Measurements from ENCODE around the gene DENND1A.
"Not testable (repeated sequence)": the region's sequence is repeated elsewhere in the genome, so short reads cannot be mapped to it uniquely, and the experiment has no call there.

Gene DENND1A

GRCh38 chr9:123914517-123915196 lies 15.3 kb downstream of the DENND1A start:
- DNase-seq, result no peak

- DNase-seq, result no peak
Observed at GRCh38 chr9:123912167-123912897, 17.6 kb downstream of the DENND1A start.

- no peak for DNase-seq
Observed at GRCh38 chr9:123911024-123911423, 18.9 kb downstream of the DENND1A start.

- not testable (repeated sequence) for DNase-seq
Observed at GRCh38 chr9:123909192-123909591, 20.7 kb downstream of the DENND1A start.

- DNase-seq, result not testable (repeated sequence)
Observed at GRCh38 chr9:123903550-123903949, 26.4 kb downstream of the DENND1A start.

DNA sequence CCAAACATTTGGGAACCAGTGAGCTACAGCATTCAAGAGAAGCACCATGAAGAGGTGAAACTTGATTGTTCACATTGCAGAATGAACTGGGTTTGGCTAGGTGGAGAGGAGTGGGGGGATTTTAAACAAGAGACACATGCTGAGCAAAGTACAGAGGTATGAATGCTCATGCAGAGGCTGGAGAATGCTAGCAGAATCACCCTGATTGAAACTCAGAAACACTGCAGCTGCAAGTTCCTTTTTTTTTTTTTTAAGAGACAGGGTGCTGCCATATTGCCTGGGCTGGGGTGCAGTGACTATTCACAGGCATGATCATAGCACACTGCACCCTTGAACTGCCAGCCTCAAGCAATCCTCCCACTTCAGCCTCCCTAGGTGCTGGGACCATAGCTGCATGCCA lies 35.1 kb downstream of the DENND1A start:
- DNase-seq, result no peak

DNA sequence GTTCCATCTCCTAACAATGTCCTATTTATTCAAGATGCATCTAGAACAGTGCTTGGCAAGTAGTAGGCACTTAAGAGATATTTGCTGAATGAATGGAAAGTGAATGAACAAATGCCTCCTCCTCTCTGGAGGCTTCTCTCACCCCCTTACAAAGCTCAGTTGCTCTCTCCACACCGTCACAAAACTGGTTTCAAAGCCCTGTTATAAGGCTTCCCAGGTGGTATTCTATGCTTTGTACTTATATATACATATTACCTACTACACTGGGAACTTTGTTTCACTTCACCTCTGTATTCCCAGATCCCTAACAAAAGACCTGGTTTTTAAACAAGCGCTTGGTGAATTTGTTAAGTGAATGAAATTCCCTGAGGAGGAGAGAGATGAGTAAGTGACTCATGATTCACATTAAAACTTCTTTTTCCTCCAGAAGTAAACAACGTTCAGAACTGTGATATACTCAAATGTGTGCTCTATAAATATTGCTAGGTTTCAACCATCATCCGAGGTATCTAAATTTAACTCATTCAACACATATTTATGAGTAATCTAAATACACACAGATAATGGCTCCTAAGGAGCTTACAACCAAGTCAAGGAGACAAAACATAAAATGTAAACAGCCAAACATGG lies 36.0 kb downstream of the DENND1A start:
- DNase-seq, result no peak

DNA sequence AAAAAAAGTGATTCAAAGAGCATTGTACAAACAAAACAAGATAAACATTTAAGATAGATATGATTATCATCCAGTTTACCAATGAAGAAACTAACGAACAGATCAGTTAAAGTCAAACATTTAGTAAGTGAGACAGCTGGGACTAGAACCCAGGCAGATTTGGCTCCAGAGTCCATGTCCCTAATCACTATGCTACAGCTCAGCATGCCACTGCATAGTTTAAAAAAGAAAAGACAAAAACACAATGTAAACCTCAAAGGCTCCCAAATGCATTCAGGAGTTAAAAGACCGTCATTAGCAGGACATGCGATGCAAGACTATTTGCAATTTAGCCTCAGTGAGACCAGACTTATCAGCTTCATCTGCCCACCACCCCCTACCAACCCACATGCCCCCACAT lies 36.8 kb downstream of the DENND1A start:
- DNase-seq, result no peak

GRCh38 chr9:123887837-123888236 lies 42.1 kb downstream of the DENND1A start:
- no peak for DNase-seq

DNA sequence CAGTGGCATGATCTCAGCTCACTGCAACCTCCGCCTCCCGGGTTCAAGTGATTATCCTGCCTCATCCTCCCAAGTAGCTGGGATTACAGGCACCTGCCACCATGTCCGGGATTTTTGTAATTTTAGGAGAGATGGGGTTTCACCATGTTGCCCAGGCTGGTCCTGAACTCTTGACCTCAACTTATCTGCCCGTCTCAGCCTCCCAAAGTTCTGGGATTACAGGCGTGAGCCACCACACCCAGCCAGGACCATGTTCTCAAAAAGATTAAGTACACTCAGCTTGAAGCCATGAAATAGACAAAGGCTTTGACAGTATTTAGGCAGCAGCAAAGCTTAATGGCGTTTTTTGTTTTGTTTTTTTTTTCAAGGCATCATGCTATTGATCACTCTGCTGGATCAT lies 44.1 kb downstream of the DENND1A start:
- DNase-seq, result not testable (repeated sequence)

- no peak for DNase-seq
Observed at GRCh38 chr9:123883634-123884033, 46.3 kb downstream of the DENND1A start.

DNA sequence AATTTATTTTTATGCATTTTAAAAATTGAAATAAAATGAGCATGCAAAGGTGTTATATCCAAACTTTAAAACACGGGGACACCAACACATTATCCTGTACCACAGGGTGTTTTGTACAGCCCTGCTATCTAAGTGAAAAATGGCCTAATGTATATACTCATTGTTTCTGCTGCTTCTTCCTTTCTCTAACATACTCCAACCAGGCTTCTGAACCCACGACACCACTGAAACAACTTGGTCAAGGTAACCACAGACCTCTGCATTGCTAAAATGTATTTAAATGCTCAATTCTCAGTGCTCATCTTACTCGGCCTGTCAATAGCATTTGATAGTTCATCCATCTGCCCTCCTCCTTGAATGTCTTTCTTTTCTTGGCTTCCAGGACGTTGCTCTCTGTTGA lies 48.3 kb downstream of the DENND1A start:
- no peak for DNase-seq

GRCh38 chr9:123880420-123880819 lies 49.5 kb downstream of the DENND1A start:
- DNase-seq, result no peak

DNA sequence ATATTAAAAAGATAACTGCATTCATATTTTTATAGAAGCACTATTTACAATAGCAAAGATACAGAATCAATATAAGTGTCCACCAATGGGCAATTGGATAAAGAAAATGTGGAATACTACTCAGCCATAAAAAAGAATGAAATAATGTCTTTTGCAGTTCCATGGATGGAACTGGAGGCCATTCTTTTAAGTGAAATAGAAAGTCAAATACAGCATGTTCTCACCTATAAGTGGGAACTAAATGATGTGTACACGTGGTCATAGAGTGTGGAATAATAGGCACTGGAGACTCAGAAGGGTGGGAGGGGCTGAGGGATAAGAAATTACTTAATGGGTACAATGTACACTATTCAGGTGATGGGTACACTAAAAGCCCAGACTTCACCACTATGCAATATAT lies 53.2 kb downstream of the DENND1A start:
- DNase-seq, result no peak

GRCh38 chr9:123872710-123873109 lies 57.2 kb downstream of the DENND1A start:
- DNase-seq, result no peak

- no peak for DNase-seq
Observed at GRCh38 chr9:123871781-123872180, 58.1 kb downstream of the DENND1A start.

DNA sequence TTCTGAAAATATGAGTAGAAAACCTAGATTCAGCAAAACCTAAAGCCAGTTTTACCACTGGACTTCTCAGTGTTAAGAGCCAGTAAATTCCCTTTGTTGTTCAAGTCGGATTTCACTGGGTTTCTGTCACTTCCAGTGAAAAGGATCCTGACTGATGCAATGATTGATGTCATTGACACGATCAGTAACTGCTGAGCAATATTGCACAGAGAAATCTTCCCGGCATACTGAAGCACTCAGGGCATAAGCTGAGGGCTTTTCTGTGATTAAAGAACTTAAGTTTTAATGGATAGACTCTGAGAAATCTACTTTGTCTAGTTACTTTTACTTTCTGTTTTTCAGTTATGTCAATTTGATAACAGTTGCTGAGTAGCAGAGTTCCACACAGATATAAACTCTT lies 61.9 kb downstream of the DENND1A start:
- no peak for DNase-seq

DNA sequence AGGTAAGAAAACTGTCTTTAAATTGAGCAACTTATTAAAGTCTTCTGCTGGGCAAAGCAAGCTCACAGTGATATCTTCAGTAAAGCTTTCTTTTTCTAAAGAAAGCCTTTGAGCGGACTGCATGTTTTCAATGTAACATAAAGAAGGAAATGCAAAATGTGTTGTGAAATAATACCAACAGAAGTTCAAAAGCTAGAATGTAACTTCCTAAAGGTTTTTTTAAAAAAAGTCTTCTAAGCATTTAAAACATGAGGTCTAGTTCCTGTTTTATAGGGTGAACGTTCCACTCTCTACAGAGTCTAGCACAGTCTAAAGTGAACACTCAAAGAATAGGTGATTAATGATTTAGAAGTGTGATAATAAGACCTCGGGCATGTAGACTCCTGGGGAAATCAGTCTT lies 62.9 kb downstream of the DENND1A start:
- DNase-seq, result no peak

DNA sequence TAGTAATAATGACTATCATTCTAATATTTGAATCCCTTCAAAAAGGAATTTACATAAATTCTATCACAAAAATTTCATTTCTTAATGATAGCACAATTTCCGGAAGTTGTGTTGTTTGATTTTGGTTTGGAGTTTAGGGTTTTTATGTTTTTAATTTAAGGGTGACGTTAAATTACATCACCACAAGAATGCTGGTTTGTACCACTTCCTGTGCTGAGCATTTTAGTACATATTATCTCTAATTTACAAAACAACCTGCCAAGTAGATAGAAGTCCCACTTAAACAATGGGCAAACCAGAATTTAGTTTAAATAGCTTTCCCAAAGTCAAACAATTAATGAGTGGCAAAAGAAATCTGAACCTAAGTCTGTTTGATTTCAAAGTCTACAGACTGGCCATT lies 63.4 kb downstream of the DENND1A start:
- DNase-seq, result no peak

DNA sequence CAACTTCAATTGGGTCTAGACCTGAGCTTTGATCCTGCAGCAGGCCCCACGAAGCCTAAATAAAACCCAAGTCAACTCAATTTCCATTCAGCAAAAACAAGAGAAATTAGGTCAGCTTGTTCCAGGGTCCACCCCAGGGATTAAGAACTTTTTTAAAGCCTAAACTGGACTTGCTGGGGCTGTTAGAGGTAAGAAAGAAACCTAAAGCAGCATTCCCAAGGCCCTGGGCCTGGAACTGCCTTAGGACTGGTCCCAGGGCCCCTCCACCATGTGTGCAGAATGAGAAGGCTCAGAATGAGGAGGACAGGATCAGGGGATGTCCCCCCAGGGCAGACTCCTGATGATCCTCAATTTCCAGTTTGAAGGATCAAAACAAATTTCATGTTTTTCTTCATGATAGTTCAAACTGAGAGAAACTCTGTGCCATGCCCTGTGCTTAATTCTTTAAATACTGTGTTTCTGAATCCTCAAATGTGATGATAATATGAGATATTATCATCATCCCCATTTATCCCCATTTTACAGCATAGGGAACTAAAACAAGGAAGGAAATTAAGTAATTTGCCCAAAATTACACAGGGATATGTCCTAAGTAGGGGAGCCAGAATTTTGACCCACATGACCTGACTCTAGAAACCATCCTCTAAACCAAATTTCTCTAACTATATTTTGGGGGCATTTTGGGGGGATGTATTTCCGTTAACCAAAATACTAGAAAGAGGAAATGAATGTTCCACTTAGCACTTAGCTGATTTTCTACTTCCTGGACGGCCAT lies 64.5 kb downstream of the DENND1A start:
- no peak for DNase-seq

DNA sequence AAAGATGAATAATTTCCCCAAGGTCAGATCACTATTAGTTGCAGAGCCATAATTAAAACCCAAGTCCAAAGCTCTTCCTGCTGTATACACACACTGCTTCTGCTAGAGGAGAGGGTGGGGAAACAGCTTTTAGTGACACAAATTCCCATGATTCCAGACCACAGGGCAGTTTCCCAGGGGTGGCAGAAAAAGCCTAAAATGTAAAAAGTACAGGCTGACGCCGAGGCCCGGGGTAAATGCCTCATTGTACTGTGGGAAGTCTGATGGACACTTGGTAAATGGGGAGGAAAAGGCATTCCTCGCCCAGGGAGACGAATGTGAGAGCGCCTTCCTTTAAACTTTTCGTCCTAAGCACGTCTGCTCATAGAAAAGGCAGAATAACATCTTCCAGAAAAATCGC lies 65.7 kb downstream of the DENND1A start:
- DNase-seq, result no peak

DNA sequence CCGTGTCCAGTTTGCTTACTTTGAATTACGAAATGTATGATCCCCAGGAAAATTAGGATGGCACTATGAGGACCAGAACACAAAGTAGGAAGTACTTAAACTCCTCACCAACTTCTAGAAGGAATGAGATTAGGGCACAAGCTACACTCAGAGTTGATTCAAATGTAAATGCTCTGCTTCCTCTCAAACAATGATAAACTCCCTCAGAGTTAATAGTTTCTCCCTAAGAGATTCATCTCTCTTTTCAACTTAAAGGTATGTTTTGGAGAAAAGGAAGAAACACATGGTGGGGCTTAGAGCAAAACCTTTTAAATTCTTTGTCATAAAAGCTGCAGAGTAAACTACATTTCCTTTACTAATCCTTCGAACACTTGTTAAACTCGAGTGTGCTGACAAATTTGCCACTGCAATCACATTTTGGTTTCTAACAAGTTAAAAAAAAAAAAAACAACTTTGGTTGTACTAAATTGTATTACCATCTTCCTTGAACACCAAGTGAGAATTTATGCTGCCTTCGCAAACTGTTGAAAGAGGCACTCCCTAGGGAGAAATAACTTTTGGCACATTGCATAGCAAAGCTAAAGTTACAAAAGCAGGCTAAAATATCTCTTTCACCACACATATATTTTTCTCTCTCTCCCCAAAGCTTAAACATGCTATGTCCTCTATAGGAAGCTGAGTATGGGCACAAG lies 66.6 kb downstream of the DENND1A start:
- no peak for DNase-seq

GRCh38 chr9:123861756-123862120 lies 68.2 kb downstream of the DENND1A start:
- no peak for DNase-seq
